Aorta (tissue), 5 donors: ENCODE measurements around the gene LDLRAD4. TPM values are rescaled to one million over a fixed set of nuclear protein-coding genes. Genes with fewer than 3 reads are reported as not detected.
A peak's percentile ranks its signal among the peaks of the same experiment; 100 is the strongest.

ENCODE experiments used
- ATAC-seq: fragments of 200-7000 bp; cut with Tn5 transposase; one replicate; pipeline ENCODE4 v1.9.1; 2022; ENCODE audit warnings: moderate library complexity; ENCODE audit not compliant: low FRiP score
- DNase-seq, 2 donors: peaks; one replicate each; pipeline ENCODE4 v3.0.0-alpha.2; 2020
- H3K27ac ChIP-seq, 2 donors: one replicate each; pipeline ENCODE4 v1.5.1; 2013; ENCODE audit warnings: low read length in 2 of 2, mild to moderate bottlenecking in 2 of 2, moderate library complexity in 2 of 2, control low read depth in 1 of 2, inconsistent platforms in 1 of 2, low read depth in 1 of 2
- H3K27me3 ChIP-seq, 2 donors: one replicate each; pipeline ENCODE4 v1.6.1; 2013; ENCODE audit warnings: control low read depth in 1 of 2, low read length in 1 of 2, mild to moderate bottlenecking in 1 of 2, moderate library complexity in 1 of 2; ENCODE audit not compliant: insufficient read depth in 2 of 2, control insufficient read depth in 1 of 2
- H3K36me3 ChIP-seq, 2 donors: one replicate each; pipeline ENCODE4 v1.6.1; 2013; ENCODE audit warnings: control low read depth in 1 of 2, low read length in 1 of 2, mild to moderate bottlenecking in 1 of 2; ENCODE audit not compliant: insufficient read depth in 2 of 2, control insufficient read depth in 1 of 2
- H3K4me1 ChIP-seq, 2 donors: one replicate each; pipeline ENCODE4 v1.6.1; 2013; ENCODE audit warnings: low read length in 2 of 2, control low read depth in 1 of 2, mild to moderate bottlenecking in 1 of 2, moderate library complexity in 1 of 2; ENCODE audit not compliant: insufficient read depth in 2 of 2, control insufficient read depth in 1 of 2
- H3K4me3 ChIP-seq, 2 donors: one replicate each; pipeline ENCODE4 v1.5.1; 2013; ENCODE audit warnings: low read length in 2 of 2, control low read depth in 1 of 2, mild to moderate bottlenecking in 1 of 2
- H3K9me3 ChIP-seq: one replicate; pipeline ENCODE4 v1.6.1; 2013; ENCODE audit warnings: mild to moderate bottlenecking, low read length; ENCODE audit not compliant: control insufficient read depth
- WGBS, 2 donors: extraction: QIAGEN DNeasy Blood & Tissue Kit; methylation state at CpG; one replicate each; pipeline ENCODE4 v1.1.7; 2013; 5-methylcytosine and 5-hydroxymethylcytosine counted together
- intact Hi-C, 2 donors: fragments of 100-400 bp; cut with DNase I; formaldehyde crosslinking; loops; one replicate each; pipeline versions ENCODE4 v1.14.2 to v1.15.0; 2022
- polyA plus RNA-seq, 2 donors: library from polyadenylated mRNA; stranded (reverse); fragments of 200-250 nt; gene quantifications; one replicate each; pipeline ENCODE4 v1.2.3, GENCODE V29; 2013
- total RNA-seq, 2 donors: library from RNA; stranded (reverse); fragmentation: NEBNext Ultra II Directional; extraction: Animal tissue kit (Norgen Biotek cat#: 25700); gene quantifications; one replicate each; pipeline ENCODE4 v1.2.1, GENCODE V29; 2021
- donor health status: healthy with polysubstance abuse.
- donor health status: Bipolar disorder and iron deficiency.
- donor health status: DM: no; HTN: no; CAD: no.
- donor health status: DM: no; HTN: no; CAD: no.
- donor health status: DM: yes; HTN: yes; CAD: no.

The LDLRAD4 gene
- total and polyA plus RNA-seq, 4 donors = 7.0 to 112 (median 36.9) TPM

- Histone ChIP-seq H3K4me3 (no peak overlapping the region), H3K4me1 (peaks cover 0 to 7% of the 10 kb centered on the region in 2 donors), H3K9me3 (peaks cover 2% of the 10 kb centered on the region), H3K27ac (no peak overlapping the region), H3K27me3 (no peaks in the 10 kb centered on the region), H3K36me3 (peaks cover 0 to 3% of the 10 kb centered on the region in 2 donors)
- intact Hi-C loops = no loop called here
- no peak for DNase-seq
- ATAC-seq = no peak
- WGBS, 2 donors = 95 to 100% methylated on average over 1 of the region's 1 CpG
Observed at GRCh38 chr18:13412017-13412416, 193.5 kb downstream of the LDLRAD4 start.

GRCh38 chr18:13412901-13413300 is 194.3 kb downstream of the LDLRAD4 start:
- no peak overlapping the region for H3K27ac ChIP-seq
- H3K36me3 ChIP-seq = peaks cover 0 to 3% of the 10 kb centered on the region in 2 donors
- no peak for ATAC-seq
- WGBS, 2 donors = 75 to 81% methylated on average over 8 of the region's 8 CpGs
- peaks cover 0 to 7% of the 10 kb centered on the region in 2 donors for H3K4me1 ChIP-seq
- H3K27me3 ChIP-seq = no peaks in the 10 kb centered on the region
- H3K9me3 ChIP-seq = peaks cover 2% of the 10 kb centered on the region
- no peak for DNase-seq
- intact Hi-C loops = no loop called here
- no peak overlapping the region for H3K4me3 ChIP-seq

DNA sequence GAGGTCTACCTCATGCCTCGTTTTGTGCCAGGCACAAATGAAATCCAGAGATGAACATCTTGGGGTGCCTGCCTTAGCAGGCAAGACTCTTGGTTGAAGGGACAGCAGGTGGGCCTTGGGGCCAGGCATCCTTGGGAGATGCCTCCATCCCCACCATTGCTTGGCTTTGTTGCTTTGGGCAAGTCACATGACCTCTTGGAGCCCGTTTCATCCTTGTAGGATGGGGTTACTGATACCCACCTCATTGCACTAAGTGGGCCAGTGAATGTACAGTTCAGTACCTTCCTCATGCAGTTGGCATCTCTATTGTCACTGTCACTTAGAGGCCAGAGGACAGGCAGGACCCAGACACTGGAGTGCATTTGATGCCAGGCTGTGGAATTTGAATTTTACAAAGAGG is 195.5 kb downstream of the LDLRAD4 start:
- Histone ChIP-seq H3K27me3 (no peaks in the 10 kb centered on the region), H3K4me3 (no peak overlapping the region), H3K4me1 (peaks cover 0 to 7% of the 10 kb centered on the region in 2 donors), H3K9me3 (peaks cover 2% of the 10 kb centered on the region), H3K36me3 (peaks cover 0 to 3% of the 10 kb centered on the region in 2 donors), H3K27ac (no peak overlapping the region)
- 84 to 86% methylated on average over 2 of the region's 2 CpGs for WGBS, 2 donors
- ATAC-seq (no peak), DNase-seq (no peak)
- intact Hi-C loops = no loop called here

- no peaks in the 10 kb centered on the region for H3K27me3 ChIP-seq
- intact Hi-C loops = no loop called here
- H3K4me1 ChIP-seq = peaks cover 0 to 7% of the 10 kb centered on the region in 2 donors
- ATAC-seq (no peak), DNase-seq (no peak)
- no peak overlapping the region for H3K27ac ChIP-seq
- WGBS, 2 donors = 79 to 84% methylated on average over 4 of the region's 4 CpGs
- H3K9me3 ChIP-seq = peaks cover 2% of the 10 kb centered on the region
- peaks cover 0 to 3% of the 10 kb centered on the region in 2 donors for H3K36me3 ChIP-seq
- H3K4me3 ChIP-seq = no peak overlapping the region
Observed at GRCh38 chr18:13414521-13414920, 196.0 kb downstream of the LDLRAD4 start.

DNA sequence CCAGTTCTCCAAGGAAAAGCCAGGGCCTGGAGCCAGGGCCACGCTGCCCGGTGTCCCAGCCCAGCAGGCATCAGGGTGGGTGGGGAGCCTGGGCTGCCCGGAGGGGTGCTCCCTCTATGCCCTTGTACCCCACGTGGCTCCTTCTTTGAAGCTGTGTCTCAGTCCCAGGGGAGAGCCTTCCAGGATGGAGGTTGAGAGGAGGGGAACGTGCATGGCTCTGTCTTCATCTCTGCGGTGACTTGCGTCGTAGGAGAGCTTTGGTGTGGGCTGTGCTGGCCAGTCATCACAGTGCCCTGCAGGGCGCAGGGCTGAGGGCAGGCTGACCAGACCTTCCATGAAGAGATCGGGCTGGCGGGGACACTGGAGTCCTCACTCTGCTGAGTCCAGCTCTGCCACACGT is 197.2 kb downstream of the LDLRAD4 start:
- Histone ChIP-seq H3K27ac (no peak overlapping the region), H3K4me1 (peaks cover 2 to 7% of the 10 kb centered on the region in 2 donors), H3K9me3 (peaks cover 2% of the 10 kb centered on the region), H3K27me3 (no peaks in the 10 kb centered on the region), H3K36me3 (peaks cover 0 to 3% of the 10 kb centered on the region in 2 donors), H3K4me3 (no peak overlapping the region)
- no peak for DNase-seq
- 78 to 82% methylated on average over 12 of the region's 12 CpGs for WGBS, 2 donors
- peak; percentile 26 for ATAC-seq
- intact Hi-C loops = no loop called here

DNA sequence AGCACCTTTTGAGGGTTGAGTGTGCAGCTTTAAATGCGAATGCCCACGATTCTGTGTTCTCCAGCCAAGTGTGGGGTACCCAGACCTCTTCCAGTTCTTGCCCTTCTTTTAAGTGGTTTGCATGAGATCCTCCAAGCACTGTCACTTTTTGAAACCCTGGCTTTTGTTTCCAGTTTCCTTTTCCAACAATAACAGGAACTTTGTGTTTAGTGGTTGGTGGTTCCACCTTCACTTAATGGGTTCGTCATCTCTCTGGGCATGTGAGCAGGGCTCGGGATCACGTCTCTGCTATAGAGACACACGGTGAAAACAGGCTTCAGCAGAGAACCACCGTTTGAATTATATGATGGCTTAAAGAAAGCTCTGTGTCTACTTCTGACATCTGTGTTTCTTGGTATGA is 197.6 kb downstream of the LDLRAD4 start:
- Histone ChIP-seq H3K4me3 (no peak overlapping the region), H3K36me3 (peaks cover 0 to 3% of the 10 kb centered on the region in 2 donors), H3K27me3 (no peaks in the 10 kb centered on the region), H3K27ac (no peak overlapping the region), H3K4me1 (peaks cover 2 to 7% of the 10 kb centered on the region in 2 donors), H3K9me3 (peaks cover 2% of the 10 kb centered on the region)
- no peak for ATAC-seq
- intact Hi-C loops = no loop called here
- DNase-seq = no peak
- 19 to 22% methylated on average over 7 of the region's 7 CpGs for WGBS, 2 donors

GRCh38 chr18:13416848-13417247 is 198.3 kb downstream of the LDLRAD4 start:
- intact Hi-C loops = no loop called here
- no peak overlapping the region for H3K27ac ChIP-seq
- no peak for DNase-seq

GRCh38 chr18:13418013-13418710 is 199.6 kb downstream of the LDLRAD4 start:
- Histone ChIP-seq H3K4me3 (no peak overlapping the region), H3K4me1 (peaks cover 2 to 7% of the 10 kb centered on the region in 2 donors), H3K36me3 (no peaks in the 10 kb centered on the region), H3K27me3 (no peaks in the 10 kb centered on the region), H3K9me3 (no peaks in the 10 kb centered on the region), H3K27ac (no peak overlapping the region)
- intact Hi-C loops = no loop called here
- 83 to 84% methylated on average over 11 of the region's 11 CpGs for WGBS, 2 donors
- DNase-seq (no peak), ATAC-seq (no peak)

More at GRCh38 chr18:13416848-13417247, 198.3 kb downstream of the LDLRAD4 start:
- H3K9me3 ChIP-seq = peaks cover 2% of the 10 kb centered on the region
- no peaks in the 10 kb centered on the region for H3K27me3 ChIP-seq
- no peak for ATAC-seq
- WGBS, 2 donors = 42 to 46% methylated on average over 3 of the region's 3 CpGs
- peaks cover 2 to 7% of the 10 kb centered on the region in 2 donors for H3K4me1 ChIP-seq
- peaks cover 0 to 3% of the 10 kb centered on the region in 2 donors for H3K36me3 ChIP-seq
- H3K4me3 ChIP-seq = no peak overlapping the region
